ENCODE results near the gene CCNK. TPM values are rescaled to one million over a fixed set of nuclear protein-coding genes. Genes with fewer than 3 reads are reported as not detected.
A peak's percentile ranks its signal among the peaks of the same experiment; 100 is the strongest.

The CCNK gene
- total and polyA plus RNA-seq, 2 of the 13 experiments (the other 11 are each of a cell fraction or from before 2014, with no cell fraction given) = 4.9 to 9.7 TPM

DNA sequence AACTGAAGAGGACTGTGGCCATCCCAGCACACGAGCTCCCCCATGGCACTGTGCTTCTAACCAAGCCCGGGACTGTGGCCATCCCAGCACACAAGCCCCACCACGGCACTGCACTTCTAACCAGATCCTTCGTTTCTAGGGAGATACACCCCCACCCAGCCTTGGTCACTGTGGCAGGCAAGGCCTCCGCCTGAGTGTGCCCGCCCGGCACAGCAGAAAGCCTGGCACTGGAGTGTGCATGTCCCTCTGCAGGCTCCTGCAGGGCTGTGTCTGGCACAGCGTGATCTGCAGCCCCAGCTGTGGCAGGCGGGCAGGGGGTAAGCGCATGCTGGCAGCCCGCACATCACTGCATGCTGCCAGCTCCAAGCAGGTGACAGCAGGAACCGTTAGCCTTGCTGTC, 73.0 kb downstream of the CCNK start (continued):
- TF ChIP-seq, protein P1, sequence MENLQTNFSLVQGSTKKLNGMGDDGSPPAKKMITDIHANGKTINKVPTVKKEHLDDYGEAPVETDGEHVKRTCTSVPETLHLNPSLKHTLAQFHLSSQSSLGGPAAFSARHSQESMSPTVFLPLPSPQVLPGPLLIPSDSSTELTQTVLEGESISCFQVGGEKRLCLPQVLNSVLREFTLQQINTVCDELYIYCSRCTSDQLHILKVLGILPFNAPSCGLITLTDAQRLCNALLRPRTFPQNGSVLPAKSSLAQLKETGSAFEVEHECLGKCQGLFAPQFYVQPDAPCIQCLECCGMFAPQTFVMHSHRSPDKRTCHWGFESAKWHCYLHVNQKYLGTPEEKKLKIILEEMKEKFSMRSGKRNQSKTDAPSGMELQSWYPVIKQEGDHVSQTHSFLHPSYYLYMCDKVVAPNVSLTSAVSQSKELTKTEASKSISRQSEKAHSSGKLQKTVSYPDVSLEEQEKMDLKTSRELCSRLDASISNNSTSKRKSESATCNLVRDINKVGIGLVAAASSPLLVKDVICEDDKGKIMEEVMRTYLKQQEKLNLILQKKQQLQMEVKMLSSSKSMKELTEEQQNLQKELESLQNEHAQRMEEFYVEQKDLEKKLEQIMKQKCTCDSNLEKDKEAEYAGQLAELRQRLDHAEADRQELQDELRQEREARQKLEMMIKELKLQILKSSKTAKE (CRISPR knock-in tag; IDR thresholded peaks at IDR 0.05; ENCODE audit: borderline replicate concordance) = no peak
- no peak for TF ChIP-seq ZSCAN21 (CRISPR knock-in tag; IDR thresholded peaks at IDR 0.05; ENCODE audit: borderline replicate concordance)
- TF ChIP-seq HOXA3 (CRISPR knock-in tag; IDR thresholded peaks at IDR 0.05) = no peak
- TF ChIP-seq, protein P2, sequence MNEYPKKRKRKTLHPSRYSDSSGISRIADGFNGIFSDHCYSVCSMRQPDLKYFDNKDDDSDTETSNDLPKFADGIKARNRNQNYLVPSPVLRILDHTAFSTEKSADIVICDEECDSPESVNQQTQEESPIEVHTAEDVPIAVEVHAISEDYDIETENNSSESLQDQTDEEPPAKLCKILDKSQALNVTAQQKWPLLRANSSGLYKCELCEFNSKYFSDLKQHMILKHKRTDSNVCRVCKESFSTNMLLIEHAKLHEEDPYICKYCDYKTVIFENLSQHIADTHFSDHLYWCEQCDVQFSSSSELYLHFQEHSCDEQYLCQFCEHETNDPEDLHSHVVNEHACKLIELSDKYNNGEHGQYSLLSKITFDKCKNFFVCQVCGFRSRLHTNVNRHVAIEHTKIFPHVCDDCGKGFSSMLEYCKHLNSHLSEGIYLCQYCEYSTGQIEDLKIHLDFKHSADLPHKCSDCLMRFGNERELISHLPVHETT (CRISPR knock-in tag; conservative IDR thresholded peaks at IDR 0.05) = no peak
- TF ChIP-seq, protein P3, sequence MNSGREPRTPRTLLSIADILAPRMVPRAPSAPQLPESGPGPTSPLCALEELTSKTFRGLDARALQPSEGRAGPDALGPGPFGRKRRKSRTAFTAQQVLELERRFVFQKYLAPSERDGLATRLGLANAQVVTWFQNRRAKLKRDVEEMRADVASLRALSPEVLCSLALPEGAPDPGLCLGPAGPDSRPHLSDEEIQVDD (CRISPR knock-in tag; IDR thresholded peaks at IDR 0.05; ENCODE audit: borderline replicate concordance) = no peak
- no peak for TF ChIP-seq ZNF777 (CRISPR knock-in tag; IDR thresholded peaks at IDR 0.05)
- TF ChIP-seq ZNF335 (CRISPR knock-in tag; IDR thresholded peaks at IDR 0.05) = no peak
- TF ChIP-seq MAF1 (CRISPR knock-in tag; IDR thresholded peaks at IDR 0.05; ENCODE audit: borderline replicate concordance) = no peak
- TF ChIP-seq, protein P4, sequence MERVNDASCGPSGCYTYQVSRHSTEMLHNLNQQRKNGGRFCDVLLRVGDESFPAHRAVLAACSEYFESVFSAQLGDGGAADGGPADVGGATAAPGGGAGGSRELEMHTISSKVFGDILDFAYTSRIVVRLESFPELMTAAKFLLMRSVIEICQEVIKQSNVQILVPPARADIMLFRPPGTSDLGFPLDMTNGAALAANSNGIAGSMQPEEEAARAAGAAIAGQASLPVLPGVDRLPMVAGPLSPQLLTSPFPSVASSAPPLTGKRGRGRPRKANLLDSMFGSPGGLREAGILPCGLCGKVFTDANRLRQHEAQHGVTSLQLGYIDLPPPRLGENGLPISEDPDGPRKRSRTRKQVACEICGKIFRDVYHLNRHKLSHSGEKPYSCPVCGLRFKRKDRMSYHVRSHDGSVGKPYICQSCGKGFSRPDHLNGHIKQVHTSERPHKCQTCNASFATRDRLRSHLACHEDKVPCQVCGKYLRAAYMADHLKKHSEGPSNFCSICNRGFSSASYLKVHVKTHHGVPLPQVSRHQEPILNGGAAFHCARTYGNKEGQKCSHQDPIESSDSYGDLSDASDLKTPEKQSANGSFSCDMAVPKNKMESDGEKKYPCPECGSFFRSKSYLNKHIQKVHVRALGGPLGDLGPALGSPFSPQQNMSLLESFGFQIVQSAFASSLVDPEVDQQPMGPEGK (CRISPR knock-in tag; IDR thresholded peaks at IDR 0.05) = no peak
- TF ChIP-seq ZNF577 (CRISPR knock-in tag; IDR thresholded peaks at IDR 0.05; ENCODE audit: borderline replicate concordance, low read depth) = no peak
- TF ChIP-seq, protein P5, sequence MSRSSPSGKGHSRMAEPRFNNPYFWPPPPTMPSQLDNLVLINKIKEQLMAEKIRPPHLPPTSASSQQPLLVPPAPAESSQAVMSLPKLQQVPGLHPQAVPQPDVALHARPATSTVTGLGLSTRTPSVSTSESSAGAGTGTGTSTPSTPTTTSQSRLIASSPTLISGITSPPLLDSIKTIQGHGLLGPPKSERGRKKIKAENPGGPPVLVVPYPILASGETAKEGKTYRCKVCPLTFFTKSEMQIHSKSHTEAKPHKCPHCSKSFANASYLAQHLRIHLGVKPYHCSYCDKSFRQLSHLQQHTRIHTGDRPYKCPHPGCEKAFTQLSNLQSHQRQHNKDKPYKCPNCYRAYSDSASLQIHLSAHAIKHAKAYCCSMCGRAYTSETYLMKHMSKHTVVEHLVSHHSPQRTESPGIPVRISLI (CRISPR knock-in tag; IDR thresholded peaks at IDR 0.05; ENCODE audit: borderline replicate concordance) = no peak
- 0 out of 2 replicates have a peak, but pooled peaks have one; percentile 27 for TF ChIP-seq RBFOX2 (IDR thresholded peaks at IDR 0.05; ENCODE audit: low read depth, low read length)
- TF ChIP-seq, protein P6, sequence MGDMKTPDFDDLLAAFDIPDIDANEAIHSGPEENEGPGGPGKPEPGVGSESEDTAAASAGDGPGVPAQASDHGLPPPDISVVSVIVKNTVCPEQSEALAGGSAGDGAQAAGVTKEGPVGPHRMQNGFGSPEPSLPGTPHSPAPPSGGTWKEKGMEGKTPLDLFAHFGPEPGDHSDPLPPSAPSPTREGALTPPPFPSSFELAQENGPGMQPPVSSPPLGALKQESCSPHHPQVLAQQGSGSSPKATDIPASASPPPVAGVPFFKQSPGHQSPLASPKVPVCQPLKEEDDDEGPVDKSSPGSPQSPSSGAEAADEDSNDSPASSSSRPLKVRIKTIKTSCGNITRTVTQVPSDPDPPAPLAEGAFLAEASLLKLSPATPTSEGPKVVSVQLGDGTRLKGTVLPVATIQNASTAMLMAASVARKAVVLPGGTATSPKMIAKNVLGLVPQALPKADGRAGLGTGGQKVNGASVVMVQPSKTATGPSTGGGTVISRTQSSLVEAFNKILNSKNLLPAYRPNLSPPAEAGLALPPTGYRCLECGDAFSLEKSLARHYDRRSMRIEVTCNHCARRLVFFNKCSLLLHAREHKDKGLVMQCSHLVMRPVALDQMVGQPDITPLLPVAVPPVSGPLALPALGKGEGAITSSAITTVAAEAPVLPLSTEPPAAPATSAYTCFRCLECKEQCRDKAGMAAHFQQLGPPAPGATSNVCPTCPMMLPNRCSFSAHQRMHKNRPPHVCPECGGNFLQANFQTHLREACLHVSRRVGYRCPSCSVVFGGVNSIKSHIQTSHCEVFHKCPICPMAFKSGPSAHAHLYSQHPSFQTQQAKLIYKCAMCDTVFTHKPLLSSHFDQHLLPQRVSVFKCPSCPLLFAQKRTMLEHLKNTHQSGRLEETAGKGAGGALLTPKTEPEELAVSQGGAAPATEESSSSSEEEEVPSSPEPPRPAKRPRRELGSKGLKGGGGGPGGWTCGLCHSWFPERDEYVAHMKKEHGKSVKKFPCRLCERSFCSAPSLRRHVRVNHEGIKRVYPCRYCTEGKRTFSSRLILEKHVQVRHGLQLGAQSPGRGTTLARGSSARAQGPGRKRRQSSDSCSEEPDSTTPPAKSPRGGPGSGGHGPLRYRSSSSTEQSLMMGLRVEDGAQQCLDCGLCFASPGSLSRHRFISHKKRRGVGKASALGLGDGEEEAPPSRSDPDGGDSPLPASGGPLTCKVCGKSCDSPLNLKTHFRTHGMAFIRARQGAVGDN (CRISPR knock-in tag; IDR thresholded peaks at IDR 0.05) = 0 out of 2 replicates have a peak, but pooled peaks have one; percentile 1

All from HepG2 (cell line).